GM20431 (cell line): ENCODE measurements around the gene HDLBP.

Experiments
- in situ Hi-C: fragments of 300-500 bp; cut with MseI, MboI; formaldehyde crosslinking; loops from one replicate; pipeline ENCODE4 v1.15.0; 2020; ENCODE audit warnings: low sequenced_read_pairs; ENCODE audit not compliant: unreplicated experiment

The HDLBP gene

GRCh38 chr2:241234962-241235740 lies 80.3 kb downstream of the HDLBP start:
- in situ Hi-C loops, result no loop called here

- in situ Hi-C loops, result no loop called here
Measured at GRCh38 chr2:241234066-241234790, 81.2 kb downstream of the HDLBP start.

GRCh38 chr2:241232736-241233575 lies 82.5 kb downstream of the HDLBP start:
- in situ Hi-C loops, result no loop called here

GRCh38 chr2:241230435-241230834 lies 85.0 kb downstream of the HDLBP start:
- in situ Hi-C loops, result no loop called here

- in situ Hi-C loops, result no loop called here
Measured at GRCh38 chr2:241229563-241230401, 85.7 kb downstream of the HDLBP start.

DNA sequence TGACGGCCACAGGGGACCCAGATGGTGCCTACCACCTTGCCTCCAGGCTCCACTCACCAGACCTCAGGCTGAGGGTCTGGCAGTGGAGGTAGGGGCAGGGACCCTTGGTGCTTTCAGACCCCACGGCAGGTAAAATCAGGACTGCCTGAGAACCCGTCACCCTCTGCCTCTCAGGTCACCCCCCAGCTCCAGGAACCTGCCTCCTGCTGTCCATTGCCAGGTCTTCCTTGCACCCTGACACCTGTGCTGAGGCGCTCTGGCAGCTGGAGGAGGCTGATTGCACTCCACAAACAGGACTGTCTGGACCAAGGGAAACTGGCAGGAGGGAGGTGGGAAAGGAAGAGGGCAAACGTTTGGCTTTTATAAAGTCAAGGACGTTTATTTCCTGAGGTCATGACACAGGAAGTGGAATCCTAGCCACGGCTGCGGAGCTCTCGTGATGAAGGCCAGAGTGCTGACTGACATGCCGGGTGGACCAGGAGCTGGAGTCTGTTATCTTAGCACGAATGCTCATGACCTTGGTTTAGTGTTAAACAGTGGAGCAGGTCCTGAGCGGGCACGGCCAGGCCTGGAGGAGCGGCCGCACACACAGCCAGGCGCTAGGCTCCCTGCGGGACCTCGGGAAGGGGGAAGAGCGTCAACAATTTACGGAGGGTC lies 86.5 kb downstream of the HDLBP start:
- in situ Hi-C loops, result no loop called here

- in situ Hi-C loops, result no loop called here
Measured at GRCh38 chr2:241228081-241228859, 87.2 kb downstream of the HDLBP start.

GRCh38 chr2:241227594-241227993 lies 87.9 kb downstream of the HDLBP start:
- in situ Hi-C loops, result no loop called here

- in situ Hi-C loops, result no loop called here
Measured at GRCh38 chr2:241226723-241227572, 88.5 kb downstream of the HDLBP start.

GRCh38 chr2:241225983-241226382 lies 89.5 kb downstream of the HDLBP start:
- in situ Hi-C loops, result no loop called here

- in situ Hi-C loops, result no loop called here
Measured at GRCh38 chr2:241225545-241225944, 89.9 kb downstream of the HDLBP start.

GRCh38 chr2:241224851-241225438 lies 90.5 kb downstream of the HDLBP start:
- in situ Hi-C loops, result no loop called here

DNA sequence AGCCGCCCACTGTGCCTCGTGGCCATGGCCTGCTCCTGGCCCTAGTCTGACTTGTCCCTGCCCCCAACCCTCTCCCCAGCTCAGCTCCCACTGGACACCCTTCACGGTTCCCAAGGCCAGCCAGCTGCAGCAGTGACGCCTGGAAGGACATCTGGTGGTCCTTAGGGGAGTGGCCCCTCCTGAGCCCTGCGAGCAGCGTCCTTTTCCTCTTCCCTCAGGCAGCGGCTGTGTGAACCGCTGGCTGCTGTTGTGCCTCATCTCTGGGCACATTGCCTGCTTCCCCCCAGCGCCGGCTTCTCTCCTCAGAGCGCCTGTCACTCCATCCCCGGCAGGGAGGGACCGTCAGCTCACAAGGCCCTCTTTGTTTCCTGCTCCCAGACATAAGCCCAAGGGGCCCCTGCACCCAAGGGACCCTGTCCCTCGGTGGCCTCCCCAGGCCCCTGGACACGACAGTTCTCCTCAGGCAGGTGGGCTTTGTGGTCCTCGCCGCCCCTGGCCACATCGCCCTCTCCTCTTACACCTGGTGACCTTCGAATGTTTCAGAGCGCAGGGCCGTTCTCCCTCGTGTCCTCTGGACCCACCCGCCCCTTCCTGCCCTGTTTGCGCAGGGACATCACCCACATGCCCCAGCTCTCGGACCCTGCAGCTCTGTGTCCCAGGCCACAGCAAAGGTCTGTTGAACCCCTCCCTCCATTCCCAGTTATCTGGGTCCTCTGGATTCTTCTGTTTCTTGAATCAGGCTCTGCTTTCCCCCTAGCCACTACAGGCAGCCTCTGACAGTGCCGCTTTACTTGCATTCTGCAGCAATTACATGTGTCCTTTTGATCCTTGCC lies 91.2 kb downstream of the HDLBP start:
- in situ Hi-C loops, result no loop called here

- in situ Hi-C loops, result no loop called here
Measured at GRCh38 chr2:241223211-241224017, 92.1 kb downstream of the HDLBP start.

DNA sequence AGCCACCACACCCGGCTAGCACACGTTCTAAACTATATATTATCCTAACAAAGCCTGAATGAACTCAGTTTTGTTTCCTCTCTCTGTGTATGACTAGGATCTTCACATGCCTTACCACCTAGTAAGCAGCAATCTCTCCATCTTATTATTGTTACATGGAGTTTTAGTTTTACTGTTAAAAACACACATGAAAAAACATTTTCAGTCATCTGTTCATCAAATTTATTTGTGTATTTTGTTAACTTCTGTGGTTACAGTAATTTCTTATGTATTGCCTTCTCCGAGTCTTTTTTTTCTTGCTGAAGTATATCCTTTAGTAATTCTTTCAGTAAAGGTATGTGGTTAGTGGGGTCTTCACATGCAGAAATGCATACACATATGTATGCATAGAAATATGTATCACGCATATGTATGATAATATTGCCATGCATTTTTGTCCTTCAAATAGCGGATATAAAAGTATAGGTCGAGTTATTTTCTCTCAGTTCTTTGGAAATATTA lies 95.6 kb downstream of the HDLBP start:
- in situ Hi-C loops, result no loop called here

GRCh38 chr2:241219030-241219382 lies 96.5 kb downstream of the HDLBP start:
- in situ Hi-C loops, result no loop called here
